ENCODE data around the gene PGGHG.

The PGGHG gene

GRCh38 chr11:316891-317301, 28.0 kb downstream of the PGGHG start:
- TF ChIP-seq EGR1 (IDR thresholded peaks at IDR 0.05) (no peak), NFIC (IDR thresholded peaks at IDR 0.05) (no peak), YY1 (IDR thresholded peaks at IDR 0.05; ENCODE audit: low read depth) (no peak), EP300 (IDR thresholded peaks at IDR 0.05; ENCODE audit: borderline replicate concordance) (no peak)

GRCh38 chr11:318405-319120, 29.6 kb downstream of the PGGHG start:
- TF ChIP-seq ZBTB7A (IDR thresholded peaks at IDR 0.05; ENCODE audit: low read depth), result 0 out of 2 replicates have a peak, but pooled peaks have one; percentile 35

DNA sequence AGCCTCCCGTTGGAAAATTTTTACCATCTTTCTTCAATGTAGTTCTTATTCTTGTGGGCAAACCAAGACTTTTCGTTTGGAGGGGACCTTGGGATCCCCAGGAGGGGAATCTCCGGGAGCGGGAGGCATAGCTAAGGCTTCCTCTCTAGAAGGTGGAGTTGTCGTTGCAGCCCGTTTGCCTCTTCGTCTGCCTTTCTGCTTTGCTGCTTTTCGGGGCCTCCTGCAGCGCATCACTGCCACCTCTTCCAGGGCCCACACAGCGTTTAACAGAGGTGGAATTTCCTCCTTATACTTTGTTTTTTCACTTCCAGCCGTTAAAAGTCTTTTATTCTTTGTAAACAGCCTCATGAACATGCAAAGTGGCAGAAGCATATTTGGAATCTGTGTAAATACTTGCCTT, 35.2 kb downstream of the PGGHG start:
- TF ChIP-seq TCF12 (IDR thresholded peaks at IDR 0.05; ENCODE audit: low read depth) (no peak), NFIC (IDR thresholded peaks at IDR 0.05) (no peak), ZBTB7A (IDR thresholded peaks at IDR 0.05; ENCODE audit: low read depth) (no peak), TEAD4 (IDR thresholded peaks at IDR 0.05) (no peak), CREB1 (IDR thresholded peaks at IDR 0.05; ENCODE audit: low read depth) (no peak), TAF1 (IDR thresholded peaks at IDR 0.05; ENCODE audit: low read depth) (no peak), EGR1 (IDR thresholded peaks at IDR 0.05) (no peak), YY1 (IDR thresholded peaks at IDR 0.05; ENCODE audit: low read depth) (no peak), FOXM1 (IDR thresholded peaks at IDR 0.05; ENCODE audit: borderline replicate concordance, low read depth) (no peak), EP300 (IDR thresholded peaks at IDR 0.05; ENCODE audit: borderline replicate concordance) (no peak)
- TF ChIP-seq, protein P1, sequence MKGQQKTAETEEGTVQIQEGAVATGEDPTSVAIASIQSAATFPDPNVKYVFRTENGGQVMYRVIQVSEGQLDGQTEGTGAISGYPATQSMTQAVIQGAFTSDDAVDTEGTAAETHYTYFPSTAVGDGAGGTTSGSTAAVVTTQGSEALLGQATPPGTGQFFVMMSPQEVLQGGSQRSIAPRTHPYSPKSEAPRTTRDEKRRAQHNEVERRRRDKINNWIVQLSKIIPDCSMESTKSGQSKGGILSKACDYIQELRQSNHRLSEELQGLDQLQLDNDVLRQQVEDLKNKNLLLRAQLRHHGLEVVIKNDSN (IDR thresholded peaks at IDR 0.05), result no peak

DNA sequence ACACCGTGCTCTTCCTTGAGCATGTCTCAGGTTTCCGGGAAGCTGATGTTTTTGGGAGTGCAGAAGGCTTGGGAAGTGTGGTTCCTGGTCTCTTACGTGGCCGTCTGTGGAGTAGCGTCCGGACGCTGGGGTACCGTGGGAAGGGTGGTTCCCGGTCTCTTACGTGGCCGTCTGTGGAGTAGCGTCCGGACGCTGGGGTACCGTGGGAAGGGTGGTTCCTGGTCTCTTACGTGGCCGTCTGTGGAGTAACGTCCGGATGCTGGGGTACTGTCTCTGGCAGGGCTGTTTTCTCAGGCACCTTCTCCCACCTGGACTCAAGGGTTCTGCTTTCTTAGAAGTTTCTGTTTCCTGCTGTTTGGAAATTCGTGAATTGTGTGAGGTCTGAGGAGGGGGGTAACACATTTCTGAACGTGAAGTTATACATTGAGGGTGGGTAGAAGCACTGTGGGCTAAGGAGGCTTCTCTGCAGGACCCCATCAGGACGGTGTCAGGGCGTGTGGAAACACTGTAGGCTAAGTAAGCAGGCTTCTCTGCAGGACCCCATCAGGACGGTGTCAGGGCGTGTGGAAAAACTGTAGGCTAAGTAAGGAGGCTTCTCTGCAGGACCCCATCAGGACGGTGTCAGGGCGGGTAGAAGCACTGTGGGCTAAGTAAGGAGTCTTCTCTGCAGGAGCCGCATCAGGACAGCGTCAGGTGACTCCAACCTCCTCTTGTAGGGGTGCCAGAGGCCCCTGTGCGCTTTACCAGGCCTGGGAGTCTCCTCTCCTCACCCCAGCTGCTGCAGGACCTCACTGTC, 37.1 kb downstream of the PGGHG start:
- no peak for TF ChIP-seq CEBPB (IDR thresholded peaks at IDR 0.05)

DNA sequence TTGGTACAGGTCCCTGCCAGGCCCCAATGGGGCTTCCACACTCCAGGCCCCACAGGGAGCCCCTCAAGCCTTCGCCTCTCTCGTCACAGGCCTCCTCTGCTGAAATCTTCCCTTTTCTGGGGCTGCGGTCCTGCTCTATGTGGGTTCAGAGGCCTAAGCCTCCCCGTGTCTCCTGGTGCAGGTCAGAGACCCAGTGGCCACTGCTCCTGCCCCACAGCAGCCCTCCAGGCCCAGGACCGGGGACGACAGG, 37.6 kb downstream of the PGGHG start:
- no peak for TF ChIP-seq TCF12 (IDR thresholded peaks at IDR 0.05; ENCODE audit: low read depth)
- no peak for TF ChIP-seq CEBPB (IDR thresholded peaks at IDR 0.05)
- TF ChIP-seq TEAD4 (IDR thresholded peaks at IDR 0.05), result no peak
- TF ChIP-seq, protein P2, sequence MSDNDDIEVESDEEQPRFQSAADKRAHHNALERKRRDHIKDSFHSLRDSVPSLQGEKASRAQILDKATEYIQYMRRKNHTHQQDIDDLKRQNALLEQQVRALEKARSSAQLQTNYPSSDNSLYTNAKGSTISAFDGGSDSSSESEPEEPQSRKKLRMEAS (IDR thresholded peaks at IDR 0.05), result no peak
- TF ChIP-seq ZBTB7A (IDR thresholded peaks at IDR 0.05; ENCODE audit: low read depth), result no peak
- no peak for TF ChIP-seq FOXM1 (IDR thresholded peaks at IDR 0.05; ENCODE audit: borderline replicate concordance, low read depth)
- TF ChIP-seq REST (IDR thresholded peaks at IDR 0.05; ENCODE audit: low read depth), result no peak
- TF ChIP-seq CREB1 (IDR thresholded peaks at IDR 0.05; ENCODE audit: low read depth), result no peak
- TF ChIP-seq, protein P1 (IDR thresholded peaks at IDR 0.05), result no peak
- no peak for TF ChIP-seq RAD21 (IDR thresholded peaks at IDR 0.05; ENCODE audit: low read depth)
- no peak for TF ChIP-seq TAF1 (IDR thresholded peaks at IDR 0.05; ENCODE audit: low read depth)
- no peak for TF ChIP-seq YY1 (IDR thresholded peaks at IDR 0.05; ENCODE audit: low read depth)
- no peak for TF ChIP-seq EP300 (IDR thresholded peaks at IDR 0.05; ENCODE audit: borderline replicate concordance)
- no peak for TF ChIP-seq EGR1 (IDR thresholded peaks at IDR 0.05)
- no peak for TF ChIP-seq NFIC (IDR thresholded peaks at IDR 0.05)

GRCh38 chr11:326842-327580, 38.1 kb downstream of the PGGHG start:
- no peak for TF ChIP-seq ZBTB7A (IDR thresholded peaks at IDR 0.05; ENCODE audit: low read depth)
- no peak for TF ChIP-seq TEAD4 (IDR thresholded peaks at IDR 0.05)
- TF ChIP-seq EGR1 (IDR thresholded peaks at IDR 0.05), result no peak
- TF ChIP-seq CREB1 (IDR thresholded peaks at IDR 0.05; ENCODE audit: low read depth), result no peak
- TF ChIP-seq EP300 (IDR thresholded peaks at IDR 0.05; ENCODE audit: borderline replicate concordance), result no peak
- TF ChIP-seq NFIC (IDR thresholded peaks at IDR 0.05), result peak; percentile 4; the same call in 1 of the 2 replicates
- TF ChIP-seq YY1 (IDR thresholded peaks at IDR 0.05; ENCODE audit: low read depth), result no peak
- no peak for TF ChIP-seq CEBPB (IDR thresholded peaks at IDR 0.05)
- TF ChIP-seq, protein P1 (IDR thresholded peaks at IDR 0.05), result peak; percentile 67

- no peak for TF ChIP-seq FOXM1 (IDR thresholded peaks at IDR 0.05; ENCODE audit: borderline replicate concordance, low read depth)
- no peak for TF ChIP-seq TAF1 (IDR thresholded peaks at IDR 0.05; ENCODE audit: low read depth)
- no peak for TF ChIP-seq YY1 (IDR thresholded peaks at IDR 0.05; ENCODE audit: low read depth)
- no peak for TF ChIP-seq ZBTB7A (IDR thresholded peaks at IDR 0.05; ENCODE audit: low read depth)
- no peak for TF ChIP-seq CREB1 (IDR thresholded peaks at IDR 0.05; ENCODE audit: low read depth)
- TF ChIP-seq EP300 (IDR thresholded peaks at IDR 0.05; ENCODE audit: borderline replicate concordance), result no peak
- no peak for TF ChIP-seq TEAD4 (IDR thresholded peaks at IDR 0.05)
- TF ChIP-seq REST (IDR thresholded peaks at IDR 0.05; ENCODE audit: low read depth), result no peak
- no peak for TF ChIP-seq NFIC (IDR thresholded peaks at IDR 0.05)
- no peak for TF ChIP-seq CEBPB (IDR thresholded peaks at IDR 0.05)
- no peak for TF ChIP-seq RAD21 (IDR thresholded peaks at IDR 0.05; ENCODE audit: low read depth)
- no peak for TF ChIP-seq EGR1 (IDR thresholded peaks at IDR 0.05)
- TF ChIP-seq, protein P1 (IDR thresholded peaks at IDR 0.05), result no peak
- TF ChIP-seq, protein P2 (IDR thresholded peaks at IDR 0.05), result no peak
- TF ChIP-seq TCF12 (IDR thresholded peaks at IDR 0.05; ENCODE audit: low read depth), result no peak
These were observed 38.6 kb downstream of the PGGHG start for GRCh38 chr11:327581-327923.
